Astrocyte (in vitro differentiated cells and primary cell): ENCODE results near the gene LRP1B. TPM values are rescaled to one million over a fixed set of nuclear protein-coding genes. Genes with fewer than 3 reads are reported as not detected.

Source experiments
- DNase-seq: peaks from one replicate; pipeline ENCODE4 v3.0.0-alpha.2; 2010; ENCODE audit warnings: low read depth
- FAIRE-seq: peaks from 2 replicates; lab custom pipeline; 2011; peaks lifted over from hg19 to GRCh38; lab: Jason Lieb, UNC
- H2AFZ ChIP-seq: 2 replicates; pipeline ENCODE4 v1.6.0; 2012; ENCODE audit warnings: low read depth, low read length, inconsistent platforms
- H3K27ac ChIP-seq: 2 replicates; pipeline ENCODE4 v1.5.1; 2011; ENCODE audit warnings: low read depth, low read length, inconsistent platforms
- H3K27me3 ChIP-seq: 2 replicates; pipeline ENCODE4 v1.6.0; 2011; ENCODE audit warnings: low read length, inconsistent platforms; ENCODE audit not compliant: insufficient read depth
- H3K36me3 ChIP-seq: 2 replicates; pipeline ENCODE4 v1.5.1; 2011; ENCODE audit warnings: low read length, inconsistent platforms; ENCODE audit not compliant: insufficient read depth
- H3K4me1 ChIP-seq: 2 replicates; pipeline ENCODE4 v1.5.1; 2011; ENCODE audit warnings: low read length, inconsistent platforms; ENCODE audit not compliant: insufficient read depth
- H3K4me2 ChIP-seq: 2 replicates; pipeline ENCODE4 v1.6.0; 2012; ENCODE audit warnings: low read length, inconsistent platforms
- H3K4me3 ChIP-seq: 2 replicates; pipeline ENCODE4 v1.5.1; 2011; ENCODE audit warnings: low read depth, mild to moderate bottlenecking, low read length, inconsistent platforms; ENCODE audit not compliant: insufficient read depth
- H3K79me2 ChIP-seq: 2 replicates; pipeline ENCODE4 v1.6.0; 2012; ENCODE audit warnings: mild to moderate bottlenecking, low read length, inconsistent platforms; ENCODE audit not compliant: insufficient read depth
- H3K9ac ChIP-seq: 2 replicates; pipeline ENCODE4 v1.6.0; 2012; ENCODE audit warnings: mild to moderate bottlenecking, low read length, inconsistent platforms
- H3K9me3 ChIP-seq: 2 replicates; pipeline ENCODE4 v1.5.1; 2012; ENCODE audit warnings: low read depth, mild to moderate bottlenecking, low read length, inconsistent platforms; ENCODE audit not compliant: insufficient read depth
- H4K20me1 ChIP-seq: 2 replicates; pipeline ENCODE4 v1.6.0; 2012; ENCODE audit warnings: low read length, inconsistent platforms; ENCODE audit not compliant: insufficient read depth
- H3K27ac Mint-ChIP-seq: one replicate; pipeline ENCODE4 v1.8.0; 2021; ENCODE audit warnings: mild to moderate bottlenecking, mixed read lengths; ENCODE audit not compliant: unreplicated experiment
- H3K27me3 Mint-ChIP-seq: one replicate; pipeline ENCODE4 v1.8.0; 2021; ENCODE audit warnings: low read depth, mixed read lengths; ENCODE audit not compliant: unreplicated experiment
- H3K36me3 Mint-ChIP-seq: one replicate; pipeline ENCODE4 v1.8.0; 2021; ENCODE audit warnings: low read depth, mixed read lengths; ENCODE audit not compliant: unreplicated experiment
- H3K4me1 Mint-ChIP-seq: one replicate; pipeline ENCODE4 v1.8.0; 2021; ENCODE audit warnings: low read depth, mixed read lengths; ENCODE audit not compliant: unreplicated experiment
- H3K4me3 Mint-ChIP-seq: one replicate; pipeline ENCODE4 v1.8.0; 2021; ENCODE audit warnings: mild to moderate bottlenecking, moderate library complexity, mixed read lengths; ENCODE audit not compliant: unreplicated experiment
- H3K9me3 Mint-ChIP-seq: one replicate; pipeline ENCODE4 v1.8.0; 2021; ENCODE audit warnings: mild to moderate bottlenecking, mixed read lengths; ENCODE audit not compliant: unreplicated experiment
- EZH2 ChIP-seq: IDR thresholded peaks from 2 replicates; pipeline ENCODE4 v1.6.1; 2012; ENCODE audit warnings: mild to moderate bottlenecking, low read length, inconsistent platforms; ENCODE audit not compliant: insufficient read depth
- total RNA-seq: library from RNA; stranded (reverse); gene quantifications from 2 replicates; pipeline ENCODE4 v1.2.1, GENCODE V29; 2021
- TF ChIP-seq, protein P1 (sequence below): IDR thresholded peaks from 2 replicates; pipeline ENCODE4 v1.5.1; 2011; ENCODE audit warnings: low read depth, mild to moderate bottlenecking, inconsistent platforms, low read length, moderate library complexity; ENCODE audit not compliant: insufficient read depth

Gene LRP1B
- total RNA-seq, 1 donor from 2014 or later: 1.5 TPM

DNA sequence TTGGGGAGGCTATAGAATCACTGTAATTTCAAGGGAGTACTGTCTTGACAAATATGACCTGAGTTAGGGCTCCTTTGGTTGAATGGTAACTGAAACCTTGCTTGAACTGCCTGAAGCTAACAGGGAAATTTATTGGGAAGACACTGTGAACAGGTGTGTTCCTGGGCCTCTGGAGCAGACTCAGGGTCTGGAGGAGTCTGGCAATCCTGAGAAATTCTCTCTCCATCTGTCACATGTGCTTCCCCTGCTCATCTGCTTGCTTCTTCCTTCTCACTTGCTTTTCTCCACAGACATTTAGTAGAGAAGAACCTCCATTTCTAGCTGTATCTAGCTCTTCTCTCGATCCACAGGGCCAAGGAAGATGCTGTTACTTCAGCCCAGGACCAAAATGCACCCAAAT is 476.5 kb downstream of the LRP1B start:
- no peak overlapping the region for H2AFZ ChIP-seq
- no peak overlapping the region for H3K4me2 ChIP-seq
- FAIRE-seq: no peak
- no peaks in the 10 kb centered on the region for H3K79me2 ChIP-seq
- no peaks in the 10 kb centered on the region for H3K9me3 Mint-ChIP-seq
- H3K36me3 ChIP-seq: no peaks in the 10 kb centered on the region
- H3K27ac ChIP-seq: no peak overlapping the region
- no peaks in the 10 kb centered on the region for H3K27me3 ChIP-seq
- H3K27ac Mint-ChIP-seq: no peak overlapping the region
- H3K4me3 Mint-ChIP-seq: no peak overlapping the region
- H3K27me3 Mint-ChIP-seq: no peaks in the 10 kb centered on the region
- no peaks in the 10 kb centered on the region for H4K20me1 ChIP-seq
- no peaks in the 10 kb centered on the region for H3K4me1 ChIP-seq
- no peak for DNase-seq
- no peaks in the 10 kb centered on the region for H3K9me3 ChIP-seq
- TF ChIP-seq, protein P1, sequence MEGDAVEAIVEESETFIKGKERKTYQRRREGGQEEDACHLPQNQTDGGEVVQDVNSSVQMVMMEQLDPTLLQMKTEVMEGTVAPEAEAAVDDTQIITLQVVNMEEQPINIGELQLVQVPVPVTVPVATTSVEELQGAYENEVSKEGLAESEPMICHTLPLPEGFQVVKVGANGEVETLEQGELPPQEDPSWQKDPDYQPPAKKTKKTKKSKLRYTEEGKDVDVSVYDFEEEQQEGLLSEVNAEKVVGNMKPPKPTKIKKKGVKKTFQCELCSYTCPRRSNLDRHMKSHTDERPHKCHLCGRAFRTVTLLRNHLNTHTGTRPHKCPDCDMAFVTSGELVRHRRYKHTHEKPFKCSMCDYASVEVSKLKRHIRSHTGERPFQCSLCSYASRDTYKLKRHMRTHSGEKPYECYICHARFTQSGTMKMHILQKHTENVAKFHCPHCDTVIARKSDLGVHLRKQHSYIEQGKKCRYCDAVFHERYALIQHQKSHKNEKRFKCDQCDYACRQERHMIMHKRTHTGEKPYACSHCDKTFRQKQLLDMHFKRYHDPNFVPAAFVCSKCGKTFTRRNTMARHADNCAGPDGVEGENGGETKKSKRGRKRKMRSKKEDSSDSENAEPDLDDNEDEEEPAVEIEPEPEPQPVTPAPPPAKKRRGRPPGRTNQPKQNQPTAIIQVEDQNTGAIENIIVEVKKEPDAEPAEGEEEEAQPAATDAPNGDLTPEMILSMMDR: no peak
- no peak for TF ChIP-seq EZH2
- H3K9ac ChIP-seq: no peak overlapping the region
- no peak overlapping the region for H3K4me3 ChIP-seq
- no peaks in the 10 kb centered on the region for H3K4me1 Mint-ChIP-seq
- no peaks in the 10 kb centered on the region for H3K36me3 Mint-ChIP-seq

DNA sequence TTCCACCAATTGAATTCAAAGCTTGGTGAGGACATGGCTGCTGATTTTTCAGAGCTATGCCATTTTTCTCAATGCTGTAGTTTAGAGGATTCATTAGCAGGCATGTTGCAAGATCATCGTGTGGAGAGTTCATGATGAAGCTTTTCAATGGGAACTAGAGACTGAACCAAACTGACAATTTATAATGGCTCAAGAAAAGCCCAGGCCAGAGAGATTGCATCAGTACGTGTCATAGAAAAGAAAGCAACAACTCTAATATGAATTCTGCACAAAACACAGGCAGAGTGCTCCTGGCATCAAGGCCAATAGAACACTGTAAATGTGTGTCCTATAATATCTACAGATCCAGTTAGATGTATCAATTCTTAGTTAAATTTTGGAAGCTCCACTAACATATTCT is 477.6 kb downstream of the LRP1B start:
- no peaks in the 10 kb centered on the region for H3K4me1 ChIP-seq
- H3K36me3 ChIP-seq: no peaks in the 10 kb centered on the region
- H3K27ac ChIP-seq: no peak overlapping the region
- H3K9me3 ChIP-seq: no peaks in the 10 kb centered on the region
- no peak overlapping the region for H3K4me3 ChIP-seq
- Mint-ChIP-seq H3K4me3 (no peak overlapping the region), H3K4me1 (no peaks in the 10 kb centered on the region), H3K36me3 (no peaks in the 10 kb centered on the region), H3K27me3 (no peaks in the 10 kb centered on the region), H3K9me3 (no peaks in the 10 kb centered on the region), H3K27ac (no peak overlapping the region)
- H3K27me3 ChIP-seq: no peaks in the 10 kb centered on the region
- DNase-seq (no peak), FAIRE-seq (no peak)
- no peak overlapping the region for H2AFZ ChIP-seq
- no peaks in the 10 kb centered on the region for H4K20me1 ChIP-seq
- H3K79me2 ChIP-seq: no peaks in the 10 kb centered on the region
- H3K9ac ChIP-seq: no peak overlapping the region
- TF ChIP-seq EZH2: no peak
- TF ChIP-seq, protein P1: no peak
- H3K4me2 ChIP-seq: no peak overlapping the region

DNA sequence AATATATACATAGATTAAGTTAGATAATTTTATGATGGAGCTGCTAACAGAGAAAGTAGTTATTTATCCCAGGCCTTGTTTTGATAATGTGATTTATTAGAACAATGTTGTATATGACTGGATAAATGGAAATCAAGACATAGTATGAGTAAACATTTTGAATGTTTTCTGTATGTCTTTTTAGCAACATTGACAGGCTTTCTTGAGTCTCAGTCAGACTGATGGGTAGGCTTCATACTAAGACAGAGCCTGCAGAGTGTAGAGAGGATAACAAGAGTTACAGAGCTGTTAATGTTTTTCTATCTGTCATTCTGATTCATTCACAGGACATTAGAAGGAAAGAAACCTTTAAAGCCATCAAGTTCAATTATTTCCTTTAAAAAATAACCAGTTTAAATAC is 478.5 kb downstream of the LRP1B start:
- no peak overlapping the region for H3K27ac Mint-ChIP-seq
- no peak overlapping the region for H3K4me3 ChIP-seq
- H3K36me3 ChIP-seq: no peaks in the 10 kb centered on the region
- H4K20me1 ChIP-seq: no peaks in the 10 kb centered on the region
- no peaks in the 10 kb centered on the region for H3K79me2 ChIP-seq
- H3K4me2 ChIP-seq: no peak overlapping the region
- no peak for DNase-seq
- H3K36me3 Mint-ChIP-seq: no peaks in the 10 kb centered on the region
- H3K4me3 Mint-ChIP-seq: no peak overlapping the region
- H3K27ac ChIP-seq: no peak overlapping the region
- no peaks in the 10 kb centered on the region for H3K27me3 Mint-ChIP-seq
- H3K4me1 ChIP-seq: no peaks in the 10 kb centered on the region
- H3K9ac ChIP-seq: no peak overlapping the region
- H3K9me3 ChIP-seq: no peaks in the 10 kb centered on the region
- no peaks in the 10 kb centered on the region for H3K4me1 Mint-ChIP-seq
- no peaks in the 10 kb centered on the region for H3K27me3 ChIP-seq
- no peaks in the 10 kb centered on the region for H3K9me3 Mint-ChIP-seq
- no peak overlapping the region for H2AFZ ChIP-seq
- TF ChIP-seq, protein P1: no peak
- TF ChIP-seq EZH2: no peak
- FAIRE-seq: no peak
